Kidney (tissue), 14 donors: ENCODE measurements around the gene MSANTD1. TPM values are rescaled to one million over a fixed set of nuclear protein-coding genes. Genes with fewer than 3 reads are reported as not detected.

ENCODE experiments used
- DNase-seq, 5 donors: peaks; one replicate each; pipeline ENCODE4 v3.0.0-alpha.2; 2013 to 2020
- FAIRE-seq: peaks from 2 replicates; lab custom pipeline; 2012; peaks lifted over from hg19 to GRCh38; lab: Jason Lieb, UNC
- H3K27ac ChIP-seq, 2 donors: one replicate each; pipeline ENCODE4 v1.7.0; 2013; ENCODE audit warnings: low read depth in 2 of 2, low read length in 2 of 2, inconsistent platforms in 1 of 2
- H3K27me3 ChIP-seq: one replicate; pipeline ENCODE4 v1.7.1; 2013; ENCODE audit warnings: low read length, inconsistent platforms; ENCODE audit not compliant: control insufficient read depth, insufficient read depth
- H3K36me3 ChIP-seq, 3 donors: one replicate each; pipeline versions ENCODE4 v1.7.0 to v1.7.1; 2013; ENCODE audit warnings: low read length in 3 of 3, control low read depth in 1 of 3, inconsistent platforms in 1 of 3; ENCODE audit not compliant: insufficient read depth in 3 of 3, control insufficient read depth in 2 of 3
- H3K4me1 ChIP-seq, 3 donors: one replicate each; pipeline versions ENCODE4 v1.7.0 to v1.7.1; 2013; ENCODE audit warnings: low read length in 3 of 3, inconsistent platforms in 1 of 3, low read depth in 1 of 3; ENCODE audit not compliant: control insufficient read depth in 2 of 3, insufficient read depth in 2 of 3
- H3K4me3 ChIP-seq, 3 donors: one replicate each; pipeline versions ENCODE4 v1.7.0 to v1.8.1; 2013; ENCODE audit warnings: low read length in 3 of 3, control low read depth in 1 of 3, inconsistent platforms in 1 of 3
- H3K9ac ChIP-seq, 3 donors: one replicate each; pipeline versions ENCODE4 v1.7.0 to v1.7.1; 2013; ENCODE audit warnings: low read length in 3 of 3, control low read depth in 1 of 3, inconsistent platforms in 1 of 3
- H3K9me3 ChIP-seq, 3 donors: one replicate each; pipeline versions ENCODE4 v1.7.0 to v1.7.1; 2013; ENCODE audit warnings: low read length in 3 of 3, control low read depth in 1 of 3, inconsistent platforms in 1 of 3; ENCODE audit not compliant: control insufficient read depth in 2 of 3, insufficient read depth in 1 of 3
- CTCF ChIP-seq: IDR thresholded peaks from 3 replicates; pipeline ENCODE4 v1.5.1; 2012; ENCODE audit warnings: mild to moderate bottlenecking, moderate library complexity, borderline replicate concordance; ENCODE audit not compliant: insufficient read depth; ENCODE audit errors: extremely low read depth
- intact Hi-C: fragments of 100-400 bp; cut with DNase I; formaldehyde crosslinking; loops from one replicate; pipeline ENCODE4 v1.11.1; 2022
- polyA plus RNA-seq: library from polyadenylated mRNA; stranded (reverse); fragments of 350-450 nt; fragmentation: Illumina TruSeq; extraction: RNeasy Lipid Tissue Mini Kit (QIAGEN cat#74804); gene quantifications from one replicate; pipeline ENCODE4 v1.2.3, GENCODE V29; 2014; ENCODE audit warnings: low read depth, low replicate concordance; ENCODE audit not compliant: insufficient read depth
- total RNA-seq: library from RNA; stranded (reverse); fragmentation: NEBNext Ultra II Directional; extraction: Animal tissue kit (Norgen Biotek cat#: 25700); gene quantifications from one replicate; pipeline ENCODE4 v1.2.1, GENCODE V29; 2021
- donor health status: control.
- donor health status: control.
- donor health status: control.
- donor health status: control.
- donor health status: control.
- donor health status: DM: yes; HTN: yes; CAD: no.
- donor health status: Normal renal cell carcinoma (clear cell type).

The MSANTD1 gene
- total and polyA plus RNA-seq, 2 donors from 2014 or later, result 0.91 TPM; not detected in 1

GRCh38 chr4:3208826-3209225 lies 40.1 kb upstream of the MSANTD1 start:
- Histone ChIP-seq H3K36me3 (peaks cover 10 to 50% (median 33%) of the 10 kb centered on the region in 3 donors), H3K9me3 (no peaks in the 10 kb centered on the region), H3K4me1 (peaks cover 0 to 9% (median 6%) of the 10 kb centered on the region in 3 donors), H3K27ac (no peak overlapping the region), H3K27me3 (no peaks in the 10 kb centered on the region), H3K4me3 (no peak overlapping the region), H3K9ac (no peak overlapping the region)
- FAIRE-seq (no peak), DNase-seq (peak in 1 of 5 donors; percentile 11)
- intact Hi-C loops, result no loop called here
- TF ChIP-seq CTCF, result no peak

- TF ChIP-seq CTCF, result no peak
- Histone ChIP-seq H3K9me3 (no peaks in the 10 kb centered on the region), H3K27me3 (no peaks in the 10 kb centered on the region), H3K4me3 (no peak overlapping the region), H3K9ac (no peak overlapping the region), H3K4me1 (peaks cover 0 to 7% (median 4%) of the 10 kb centered on the region in 3 donors), H3K27ac (no peak overlapping the region), H3K36me3 (peaks cover 10 to 59% (median 35%) of the 10 kb centered on the region in 3 donors)
- DNase-seq, result no peak
- intact Hi-C loops, result no loop called here
- no peak for FAIRE-seq
These were observed 39.2 kb upstream of the MSANTD1 start for GRCh38 chr4:3209551-3210325.

GRCh38 chr4:3210467-3210866 lies 38.5 kb upstream of the MSANTD1 start:
- no peak overlapping the region for H3K9ac ChIP-seq
- no peak for TF ChIP-seq CTCF
- no peaks in the 10 kb centered on the region for H3K27me3 ChIP-seq
- H3K27ac ChIP-seq, result no peak overlapping the region
- peaks cover 10 to 67% (median 41%) of the 10 kb centered on the region in 3 donors for H3K36me3 ChIP-seq
- peak in 1 of 5 donors; percentile 56 for DNase-seq
- H3K9me3 ChIP-seq, result no peaks in the 10 kb centered on the region
- intact Hi-C loops, result no loop called here
- peaks cover 0 to 7% (median 4%) of the 10 kb centered on the region in 3 donors for H3K4me1 ChIP-seq
- no peak overlapping the region for H3K4me3 ChIP-seq
- FAIRE-seq, result no peak
